B cell (primary cell): ENCODE measurements around the gene CHORDC1. TPM values are rescaled to one million over a fixed set of nuclear protein-coding genes. Genes with fewer than 3 reads are reported as not detected.

Source experiments
- ATAC-seq: fragments of 200-7000 bp; cut with Tn5 transposase; one replicate; pipeline ENCODE4 v1.10.0; 2021; ENCODE audit warnings: low read depth, mild to moderate bottlenecking, moderate number of reproducible peaks, moderate library complexity
- CTCF ChIA-PET: fragments of 350-600 bp; sonication (Branson Sonifier 250); formaldehyde crosslinking; loops from one replicate; lab custom pipeline; 2021; ENCODE audit warnings: antibody characterized with exemption, inconsistent platforms; lab: Charles Lee
- POLR2A ChIA-PET: fragments of 350-600 bp; sonication (Branson Sonifier 250); formaldehyde crosslinking; loops from one replicate; lab custom pipeline; 2021; ENCODE audit warnings: antibody characterized with exemption; lab: Charles Lee
- DNase-seq: peaks from one replicate; pipeline ENCODE4 v3.0.0; 2013
- H2AFZ ChIP-seq: 2 replicates; pipeline ENCODE4 v1.6.1; 2012; ENCODE audit warnings: mild to moderate bottlenecking, low read depth, low read length; ENCODE audit not compliant: insufficient read depth, poor library complexity, severe bottlenecking
- H3K27ac ChIP-seq, 2 donors: 1 replicate in 1 of 2; 2 replicates in 1 of 2; pipeline ENCODE4 v1.5.1; 2012 to 2013; ENCODE audit warnings: low read length in 2 of 2, mild to moderate bottlenecking in 2 of 2, moderate library complexity in 1 of 2
- H3K27me3 ChIP-seq, 4 experiments: fragments of 200-600 bp in 1 of 4; sonication (generic) in 1 of 4; replicated peaks in 1 of 4; 1 replicate in 2 of 4; 2 replicates in 2 of 4; pipeline versions ENCODE4 v1.6.1 to v1.7.0; 2013 to 2016; ENCODE audit warnings: low read length in 3 of 4, mild to moderate bottlenecking in 2 of 4, mixed read lengths in 1 of 4, moderate library complexity in 1 of 4; ENCODE audit not compliant: insufficient read depth in 4 of 4, control insufficient read depth in 3 of 4; ENCODE audit errors: control extremely low read depth in 1 of 4
- H3K36me3 ChIP-seq, 2 experiments: replicated peaks in 1 of 2; 1 replicate in 1 of 2; 2 replicates in 1 of 2; pipeline versions ENCODE4 v1.6.1 to v1.7.1; 2013; ENCODE audit warnings: low read length in 1 of 2; ENCODE audit not compliant: insufficient read depth in 2 of 2, control insufficient read depth in 1 of 2; ENCODE audit errors: control extremely low read depth in 1 of 2, extremely low read depth in 1 of 2
- H3K4me1 ChIP-seq, 2 donors: fragments of 200-600 bp in 1 of 2; sonication (generic) in 1 of 2; 1 replicate in 1 of 2; 2 replicates in 1 of 2; pipeline versions ENCODE4 v1.5.1 to v1.6.1; 2013 to 2017; ENCODE audit warnings: low read length in 2 of 2; ENCODE audit not compliant: control insufficient read depth in 2 of 2, insufficient read depth in 2 of 2
- H3K4me2 ChIP-seq: replicated peaks from 2 replicates; pipeline ENCODE3; 2012; ENCODE audit warnings: mild to moderate bottlenecking, low read depth, low read length; ENCODE audit not compliant: poor library complexity, severe bottlenecking
- H3K4me3 ChIP-seq, 5 experiments: fragments of 200-600 bp in 1 of 5; sonication (generic) in 1 of 5; 1 replicate in 3 of 5; 2 replicates in 2 of 5; pipeline versions ENCODE4 v1.5.1 to v1.7.0; 2011 to 2016; ENCODE audit warnings: low read length in 4 of 5, mild to moderate bottlenecking in 4 of 5, low read depth in 2 of 5, control low read depth in 1 of 5, moderate library complexity in 1 of 5; ENCODE audit not compliant: insufficient read depth in 1 of 5; ENCODE audit errors: control extremely low read depth in 1 of 5, extremely low read depth in 1 of 5
- H3K79me2 ChIP-seq: fragments of 200-600 bp; sonication (generic); one replicate; pipeline ENCODE4 v1.6.0; 2016; ENCODE audit warnings: low read length; ENCODE audit not compliant: control insufficient read depth, insufficient read depth
- H3K9ac ChIP-seq: fragments of 200-600 bp; sonication (generic); 2 replicates; pipeline ENCODE4 v1.6.1; 2017; ENCODE audit warnings: mild to moderate bottlenecking, low read length, moderate library complexity
- H3K9me3 ChIP-seq, 3 donors: one replicate each; pipeline versions ENCODE4 v1.6.1 to v1.7.1; 2013; ENCODE audit warnings: low read length in 2 of 3; ENCODE audit not compliant: control insufficient read depth in 2 of 3, insufficient read depth in 1 of 3; ENCODE audit errors: control extremely low read depth in 1 of 3
- H4K20me1 ChIP-seq: 2 replicates; pipeline ENCODE4 v1.6.0; 2012; ENCODE audit warnings: mild to moderate bottlenecking, low read length; ENCODE audit not compliant: insufficient read depth, control insufficient read depth, poor library complexity, severe bottlenecking
- H3K27ac Mint-ChIP-seq: one replicate; pipeline ENCODE4 v1.8.0; 2021; ENCODE audit warnings: mixed read lengths
- H3K27me3 Mint-ChIP-seq: one replicate; pipeline ENCODE4 v1.8.0; 2021; ENCODE audit warnings: mixed read lengths
- H3K4me1 Mint-ChIP-seq: one replicate; pipeline ENCODE4 v1.8.0; 2021; ENCODE audit warnings: mixed read lengths
- H3K4me3 Mint-ChIP-seq: one replicate; pipeline ENCODE4 v1.8.0; 2021; ENCODE audit warnings: mixed read lengths
- H3K9me3 Mint-ChIP-seq: one replicate; pipeline ENCODE4 v1.8.0; 2022; ENCODE audit warnings: mixed read lengths; ENCODE audit not compliant: insufficient read depth
- EZH2 ChIP-seq: IDR thresholded peaks from 2 replicates; pipeline ENCODE4 v1.6.1; 2012; ENCODE audit warnings: borderline replicate concordance, low read depth, mild to moderate bottlenecking, moderate library complexity, low read length; ENCODE audit not compliant: insufficient read depth, poor library complexity, severe bottlenecking
- WGBS: methylation state at CpG from one replicate; pipeline ENCODE4 v1.1.5; 2013; ENCODE audit warnings: missing lambda C conversion rate; ENCODE audit not compliant: insufficient coverage; 5-methylcytosine and 5-hydroxymethylcytosine counted together
- intact Hi-C: fragments of 100-400 bp; cut with micrococcal nuclease; formaldehyde crosslinking; loops from one replicate; pipeline ENCODE4 v1.10.0; 2022
- polyA plus RNA-seq: library from polyadenylated mRNA; depleted of rRNA; stranded (reverse); fragments of >200 nt; gene quantifications from 2 replicates; pipeline ENCODE4 v1.2.3, GENCODE V29; 2012
- total RNA-seq, 2 donors: library from RNA; stranded (reverse); fragments of 120-200 nt in 1 of 2; gene quantifications; 1 replicate in 1 of 2; 2 replicates in 1 of 2; pipeline versions ENCODE4 v1.2.3 to v1.2.4, GENCODE V29; 2013 to 2022
- TF ChIP-seq, protein P1 (sequence below): fragments of 200-600 bp; IDR thresholded peaks from one replicate; pipeline ENCODE4 v1.8.0; 2022; ENCODE audit warnings: antibody characterized with exemption, mild to moderate bottlenecking

Gene CHORDC1
- total and polyA plus RNA-seq, 2 donors (not counting 1 experiment from before 2014, with no cell fraction given), result 22.1 to 76.9 TPM

DNA sequence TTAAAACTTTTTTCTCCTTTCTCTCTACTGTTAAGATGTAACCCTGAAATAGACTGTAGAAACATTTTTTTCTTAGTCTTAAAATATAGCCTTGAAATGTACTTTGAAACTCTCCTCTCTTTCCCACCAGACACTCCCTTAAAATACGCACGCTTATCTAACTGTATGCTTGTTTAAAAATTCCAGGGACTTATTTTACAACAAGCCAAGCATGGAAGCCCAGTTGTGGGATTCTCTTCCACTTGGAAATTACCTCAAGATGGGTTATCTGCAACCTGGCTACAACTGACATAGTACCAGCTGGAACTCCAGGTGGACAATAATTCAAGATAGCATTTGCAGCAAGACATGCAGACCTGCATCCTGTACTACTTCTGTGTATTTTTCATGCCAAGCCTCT is 12.1 kb upstream of the CHORDC1 start:
- no peak overlapping the region for H3K4me3 Mint-ChIP-seq
- TF ChIP-seq, protein P1, sequence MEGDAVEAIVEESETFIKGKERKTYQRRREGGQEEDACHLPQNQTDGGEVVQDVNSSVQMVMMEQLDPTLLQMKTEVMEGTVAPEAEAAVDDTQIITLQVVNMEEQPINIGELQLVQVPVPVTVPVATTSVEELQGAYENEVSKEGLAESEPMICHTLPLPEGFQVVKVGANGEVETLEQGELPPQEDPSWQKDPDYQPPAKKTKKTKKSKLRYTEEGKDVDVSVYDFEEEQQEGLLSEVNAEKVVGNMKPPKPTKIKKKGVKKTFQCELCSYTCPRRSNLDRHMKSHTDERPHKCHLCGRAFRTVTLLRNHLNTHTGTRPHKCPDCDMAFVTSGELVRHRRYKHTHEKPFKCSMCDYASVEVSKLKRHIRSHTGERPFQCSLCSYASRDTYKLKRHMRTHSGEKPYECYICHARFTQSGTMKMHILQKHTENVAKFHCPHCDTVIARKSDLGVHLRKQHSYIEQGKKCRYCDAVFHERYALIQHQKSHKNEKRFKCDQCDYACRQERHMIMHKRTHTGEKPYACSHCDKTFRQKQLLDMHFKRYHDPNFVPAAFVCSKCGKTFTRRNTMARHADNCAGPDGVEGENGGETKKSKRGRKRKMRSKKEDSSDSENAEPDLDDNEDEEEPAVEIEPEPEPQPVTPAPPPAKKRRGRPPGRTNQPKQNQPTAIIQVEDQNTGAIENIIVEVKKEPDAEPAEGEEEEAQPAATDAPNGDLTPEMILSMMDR, result no peak
- TF ChIP-seq EZH2, result no peak
- ATAC-seq (no peak), DNase-seq (no peak)
- peaks cover 42% of the 10 kb centered on the region for H3K27me3 Mint-ChIP-seq
- Histone ChIP-seq H3K9ac (no peak overlapping the region), H3K27me3 (no peaks in the 10 kb centered on the region), H3K79me2 (no peaks in the 10 kb centered on the region), H3K9me3 (peaks cover 0 to 1% (median 0%) of the 10 kb centered on the region in 3 donors), H2AFZ (no peak overlapping the region), H3K4me1 (no peaks in the 10 kb centered on the region), H4K20me1 (no peaks in the 10 kb centered on the region), H3K27ac (no peak overlapping the region), H3K4me2 (no peak overlapping the region), H3K4me3 (no peak overlapping the region), H3K36me3 (no peaks in the 10 kb centered on the region)
- intact Hi-C loops, result no loop called here
- CTCF ChIA-PET, result no interaction called here
- no peaks in the 10 kb centered on the region for H3K4me1 Mint-ChIP-seq
- no peak overlapping the region for H3K27ac Mint-ChIP-seq
- POLR2A ChIA-PET, result no interaction called here
- no peaks in the 10 kb centered on the region for H3K9me3 Mint-ChIP-seq
- 100% methylated on average over 2 of the region's 2 CpGs for WGBS

DNA sequence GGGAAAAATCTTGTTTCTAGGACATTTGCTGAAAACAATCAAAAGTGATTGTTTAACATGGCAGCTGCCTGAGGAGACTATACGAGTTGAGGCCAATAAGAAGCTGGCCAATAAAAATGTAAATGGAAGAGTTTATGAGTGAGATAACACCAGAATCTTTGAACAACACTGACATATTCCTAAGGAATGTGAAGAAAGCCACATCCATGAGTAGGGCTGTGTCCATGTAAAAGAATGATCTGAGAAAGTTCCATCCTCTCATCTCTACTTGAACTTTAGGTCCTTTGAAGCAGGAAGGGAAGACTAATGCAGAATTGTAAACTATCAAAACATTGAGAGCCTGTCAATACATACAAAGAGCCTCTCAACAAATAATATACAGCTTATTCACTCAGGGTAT is 6.9 kb upstream of the CHORDC1 start:
- H4K20me1 ChIP-seq, result no peaks in the 10 kb centered on the region
- Mint-ChIP-seq H3K9me3 (no peaks in the 10 kb centered on the region), H3K27me3 (peaks cover 39% of the 10 kb centered on the region), H3K27ac (no peak overlapping the region), H3K4me1 (no peaks in the 10 kb centered on the region), H3K4me3 (no peak overlapping the region)
- H3K27me3 ChIP-seq, result no peaks in the 10 kb centered on the region
- ChIA-PET CTCF (interaction anchor here (2.0 kb wide), 1 partner anchor 25 kb away, joined by 8 read pairs; no protein-coding TSS in a partner anchor), POLR2A (no interaction called here)
- no peak overlapping the region for H2AFZ ChIP-seq
- H3K79me2 ChIP-seq, result no peaks in the 10 kb centered on the region
- H3K4me1 ChIP-seq, result no peaks in the 10 kb centered on the region
- no peak for TF ChIP-seq EZH2
- TF ChIP-seq, protein P1, result no peak
- H3K9me3 ChIP-seq, result peaks cover 0 to 3% (median 0%) of the 10 kb centered on the region in 3 donors
- H3K4me3 ChIP-seq, result no peak overlapping the region
- DNase-seq (no peak), ATAC-seq (no peak)
- no peaks in the 10 kb centered on the region for H3K36me3 ChIP-seq
- no peak overlapping the region for H3K27ac ChIP-seq
- WGBS, result no CpG with 5 or more reads among the region's 1 CpG
- intact Hi-C loops, result no loop called here
- H3K4me2 ChIP-seq, result no peak overlapping the region
- H3K9ac ChIP-seq, result no peak overlapping the region
